T-helper 1 cell (primary cell): ENCODE data around the gene RBPJ.
"Not testable (repeated sequence)": the region's sequence is repeated elsewhere in the genome, so short reads cannot be mapped to it uniquely, and the experiment has no call there.

Experiments used
- DNase-seq, 5 donors: peaks; one replicate each; pipeline ENCODE4 v3.0.0-alpha.2; 2012 to 2020

Gene RBPJ

DNA sequence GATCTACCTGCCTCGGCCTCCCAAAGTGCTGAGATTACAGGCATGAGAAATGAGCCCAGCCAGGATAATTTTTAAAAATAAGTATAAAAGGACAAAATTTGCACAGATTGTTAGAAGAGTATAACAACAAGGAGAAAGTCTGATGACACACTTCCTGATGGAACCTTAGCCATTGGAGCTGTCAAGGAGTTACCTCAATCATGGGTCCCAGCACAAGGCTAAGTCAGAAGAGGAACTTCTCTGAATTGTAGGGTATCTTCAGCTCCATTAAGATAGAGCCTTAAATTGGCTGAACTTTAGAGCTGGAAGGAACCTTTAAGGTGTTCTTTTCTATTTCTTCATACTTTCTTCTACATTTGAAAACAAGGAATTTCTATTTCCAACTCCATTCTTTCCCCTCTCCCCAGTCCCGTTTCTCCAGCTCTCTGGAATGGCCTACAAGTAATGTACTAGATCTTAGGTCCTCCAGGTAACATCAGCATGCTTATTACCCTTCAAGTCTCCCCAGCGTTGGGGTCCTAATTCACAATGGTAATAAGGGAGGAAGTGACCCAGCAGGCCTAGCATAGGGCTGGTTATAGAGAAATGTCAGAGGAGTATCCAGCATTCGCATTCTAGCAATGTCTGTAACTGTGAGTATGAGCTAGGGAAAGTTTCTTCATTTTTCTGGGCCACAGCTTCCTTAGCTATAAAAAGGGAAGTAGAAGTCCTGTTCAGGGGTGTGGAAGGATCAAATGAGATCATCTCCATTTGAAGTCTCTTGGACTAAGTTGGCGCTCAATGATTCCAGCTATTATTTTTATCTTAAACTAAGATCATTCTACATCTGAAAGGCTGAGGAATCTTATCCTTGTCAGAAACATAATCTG, 18.5 kb upstream of the RBPJ start:
- DNase-seq, result no peak

DNA sequence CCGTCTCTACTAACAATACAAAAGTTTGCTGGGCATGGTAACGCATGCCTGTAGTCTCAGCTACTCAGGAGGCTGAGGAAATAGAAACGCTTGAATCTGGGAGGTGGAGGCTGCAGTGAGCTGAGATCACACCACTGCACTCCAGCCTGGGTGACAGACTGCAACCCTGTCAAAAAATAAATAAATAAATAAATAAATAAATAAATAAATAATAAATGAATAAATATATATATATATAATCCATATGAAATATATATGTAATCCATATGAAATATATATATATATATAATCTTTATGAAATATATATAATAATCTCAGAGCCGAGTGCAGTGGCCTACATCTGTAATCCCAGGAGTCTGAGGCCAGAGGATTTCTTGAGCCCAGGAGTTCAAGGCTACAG, 17.8 kb upstream of the RBPJ start:
- DNase-seq, result no peak

GRCh38 chr4:26307037-26307800, 13.6 kb upstream of the RBPJ start:
- DNase-seq, result no peak

GRCh38 chr4:26308568-26308967, 12.2 kb upstream of the RBPJ start:
- peak in 1 of 5 donors; percentile 43 for DNase-seq

DNA sequence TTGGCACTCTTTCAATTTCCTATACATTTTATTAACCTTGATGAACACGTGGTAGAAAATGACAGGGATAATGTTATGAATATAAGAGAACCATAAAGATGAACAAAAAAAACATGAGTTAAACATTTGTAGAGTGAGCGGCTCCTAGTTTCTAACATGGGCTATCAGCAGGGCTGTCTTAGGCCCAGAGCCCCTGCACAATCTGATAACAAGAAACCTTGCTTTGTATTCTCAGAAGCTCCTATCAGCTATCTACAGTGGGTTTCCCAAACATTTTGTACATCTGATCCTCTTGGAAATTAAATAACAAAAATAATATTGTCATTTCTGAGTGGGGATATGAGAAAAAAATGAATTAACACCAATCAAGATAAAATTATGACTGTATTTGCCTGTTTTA, 10.6 kb upstream of the RBPJ start:
- no peak for DNase-seq

DNA sequence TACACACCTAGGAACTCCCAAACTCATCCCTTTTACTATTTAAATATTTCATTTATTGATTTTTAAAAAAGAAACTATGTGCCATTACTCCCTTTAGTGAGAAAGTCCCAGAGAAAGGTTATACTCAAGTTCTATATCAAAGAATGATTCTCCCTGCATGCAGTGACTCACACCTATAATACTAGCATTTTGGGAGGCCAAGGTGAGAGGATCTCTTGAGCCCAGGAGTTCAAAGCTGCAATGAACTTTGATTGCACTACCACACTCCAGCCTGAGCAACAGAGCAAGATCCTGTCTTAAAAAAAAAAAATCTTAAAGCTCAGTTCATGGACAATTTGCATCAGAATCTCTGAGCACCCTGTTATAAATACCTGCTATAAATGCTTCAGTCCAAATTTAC, 9.2 kb upstream of the RBPJ start:
- no peak for DNase-seq

DNA sequence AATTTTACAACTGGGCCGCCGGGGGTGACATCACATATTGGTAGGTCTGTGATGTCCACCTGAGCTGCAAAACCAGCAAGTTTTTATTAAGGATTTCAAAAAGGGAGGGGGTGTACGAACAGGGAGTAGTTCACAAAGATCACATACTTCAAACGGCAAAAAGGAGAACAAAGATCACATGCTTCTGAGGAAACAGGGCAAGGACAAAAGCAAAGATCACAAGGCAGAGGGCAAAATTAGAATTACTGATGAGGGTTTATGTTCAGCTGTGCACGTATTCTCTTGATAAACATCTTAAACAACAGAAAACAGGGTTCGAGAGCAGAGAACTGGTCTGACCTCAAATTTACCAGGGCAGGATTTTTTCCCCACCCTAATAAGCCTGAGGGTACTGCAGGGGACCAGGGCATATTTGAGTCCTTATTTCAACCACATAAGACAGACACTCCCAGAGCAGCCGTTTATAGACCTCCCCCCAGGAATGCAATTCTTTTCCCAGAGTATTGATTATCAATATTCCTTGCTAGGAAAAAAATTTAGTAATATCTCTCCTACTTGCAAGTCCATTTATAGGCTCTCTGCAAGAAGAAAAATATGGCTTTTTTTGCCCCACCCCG, 5.4 kb upstream of the RBPJ start:
- not testable (repeated sequence) for DNase-seq

GRCh38 chr4:26317766-26318165, 3.0 kb upstream of the RBPJ start:
- DNase-seq, result no peak

DNA sequence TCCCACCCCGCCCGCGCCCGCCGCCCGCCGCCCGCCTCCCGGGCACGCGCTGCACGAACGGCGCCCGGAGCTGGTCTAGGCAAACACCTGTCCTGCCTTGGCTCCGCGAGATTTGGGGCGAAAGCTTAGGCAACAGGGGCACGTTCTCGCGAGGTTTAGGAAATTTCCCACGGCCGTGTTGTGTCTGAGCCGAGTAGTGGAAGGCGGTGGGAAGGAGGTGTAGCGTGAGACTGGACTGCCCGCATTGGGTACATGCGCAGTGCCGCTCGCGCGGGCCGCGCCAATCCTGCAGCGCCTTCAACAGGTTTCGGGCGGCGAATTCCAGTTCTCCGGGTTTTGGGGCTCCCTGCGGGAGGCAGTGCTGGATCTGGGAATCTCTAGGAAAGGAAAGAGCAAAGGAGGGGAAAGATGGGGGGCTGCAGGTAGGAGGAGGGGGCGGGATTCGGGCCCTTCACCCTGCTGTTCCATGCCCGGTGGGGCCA, 1.3 kb upstream of the RBPJ start:
- DNase-seq, result peak; percentile 92 to 98 (median 97)

DNA sequence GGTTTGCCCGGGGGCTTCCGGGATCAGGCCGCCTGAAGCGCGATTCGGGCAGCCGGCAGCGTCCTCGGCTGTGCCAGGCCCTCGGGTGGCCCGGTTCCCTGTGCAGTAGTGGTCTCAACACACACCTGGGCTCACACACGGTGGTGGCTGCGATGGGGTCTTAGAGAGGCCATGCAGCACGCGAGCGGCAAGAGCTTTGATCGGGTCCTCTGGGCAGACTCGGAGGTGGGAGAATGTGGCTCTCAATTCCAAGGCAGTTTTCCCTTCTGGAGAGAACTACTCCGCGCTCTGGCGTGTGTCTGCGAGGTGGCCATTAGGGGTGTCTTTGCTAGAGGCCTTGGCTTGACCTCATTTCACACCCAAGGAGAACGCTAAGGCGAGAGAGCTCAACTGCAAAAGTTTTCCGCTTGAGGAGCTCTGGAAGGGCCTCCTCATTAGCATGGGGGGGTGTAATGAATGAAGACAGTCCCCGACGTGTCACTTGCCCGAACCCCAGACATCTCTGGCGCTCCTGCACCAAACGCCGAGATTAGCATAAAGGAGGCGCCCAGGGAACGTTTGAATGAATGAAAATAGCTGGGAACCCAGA, 771 bp upstream of the RBPJ start:
- peak in 2 of 5 donors; percentile 30 to 53 for DNase-seq

- DNase-seq, result peak in 4 of 5 donors; percentile 7 to 20 (median 16)
Observed at GRCh38 chr4:26321373-26322221, 783 bp downstream of the RBPJ start.

DNA sequence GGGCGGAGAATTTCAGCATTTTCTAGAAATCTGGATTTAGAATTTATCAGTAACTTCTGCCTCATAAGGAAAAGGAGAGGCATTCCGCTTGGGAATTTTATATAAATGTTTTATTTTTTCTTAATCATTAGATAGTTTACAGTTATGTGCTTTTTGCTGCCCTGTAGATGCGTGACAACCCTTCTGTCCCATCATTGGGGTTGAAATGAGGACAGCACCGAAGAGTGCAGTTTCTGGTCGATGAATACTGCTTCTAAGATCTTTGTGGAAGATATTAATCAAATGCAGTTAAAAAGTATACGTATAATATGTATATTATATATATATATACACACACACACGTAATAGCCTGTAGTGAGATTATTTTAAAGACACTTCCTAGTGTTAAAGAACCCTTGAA, 1.5 kb downstream of the RBPJ start:
- no peak for DNase-seq

GRCh38 chr4:26323821-26324220, 3.0 kb downstream of the RBPJ start:
- no peak for DNase-seq

DNA sequence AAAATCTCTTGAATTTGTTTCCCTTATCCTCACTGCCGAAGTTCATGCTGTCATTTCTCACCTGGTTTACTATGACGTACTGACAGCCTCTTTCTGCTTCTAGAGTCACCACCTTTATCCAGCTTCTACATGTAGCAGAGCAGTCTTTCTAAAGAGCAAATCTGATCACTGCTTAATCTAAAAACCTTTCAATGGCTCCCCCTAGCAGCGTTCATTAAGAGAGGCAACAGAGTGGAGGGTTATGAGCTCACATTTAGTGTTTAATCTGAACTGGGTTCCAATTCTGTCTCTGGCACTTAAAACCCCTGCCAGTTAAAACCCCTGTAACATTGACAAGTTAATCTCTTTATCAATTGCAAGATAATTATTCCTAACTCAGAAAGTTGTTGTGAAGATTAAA, 4.4 kb downstream of the RBPJ start:
- DNase-seq, result peak in 2 of 5 donors; percentile 12 to 64

- no peak for DNase-seq
Observed at GRCh38 chr4:26326791-26327190, 6.0 kb downstream of the RBPJ start.

- peak in 1 of 5 donors; percentile 63 for DNase-seq
Observed at GRCh38 chr4:26330186-26330787, 9.5 kb downstream of the RBPJ start.

DNA sequence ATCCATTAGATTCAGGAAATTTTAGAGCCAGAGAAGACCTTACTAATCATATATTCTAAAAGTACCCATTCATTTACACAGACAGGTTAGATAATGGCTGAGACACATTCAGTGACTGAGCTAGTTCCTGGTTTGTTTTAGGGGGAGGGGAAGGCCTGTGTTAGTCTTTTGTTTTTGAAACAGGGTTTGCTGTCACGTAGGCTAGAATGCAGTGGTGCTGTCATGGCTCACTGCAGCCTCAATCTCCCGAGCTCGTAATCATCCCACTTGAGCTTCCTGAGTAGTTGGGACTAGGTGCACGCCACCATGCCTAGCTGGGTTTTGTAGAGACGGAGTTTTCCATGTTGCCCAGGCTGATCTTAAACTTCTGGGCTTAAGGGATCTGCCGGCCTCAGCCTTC, 10.1 kb downstream of the RBPJ start:
- DNase-seq, result no peak

DNA sequence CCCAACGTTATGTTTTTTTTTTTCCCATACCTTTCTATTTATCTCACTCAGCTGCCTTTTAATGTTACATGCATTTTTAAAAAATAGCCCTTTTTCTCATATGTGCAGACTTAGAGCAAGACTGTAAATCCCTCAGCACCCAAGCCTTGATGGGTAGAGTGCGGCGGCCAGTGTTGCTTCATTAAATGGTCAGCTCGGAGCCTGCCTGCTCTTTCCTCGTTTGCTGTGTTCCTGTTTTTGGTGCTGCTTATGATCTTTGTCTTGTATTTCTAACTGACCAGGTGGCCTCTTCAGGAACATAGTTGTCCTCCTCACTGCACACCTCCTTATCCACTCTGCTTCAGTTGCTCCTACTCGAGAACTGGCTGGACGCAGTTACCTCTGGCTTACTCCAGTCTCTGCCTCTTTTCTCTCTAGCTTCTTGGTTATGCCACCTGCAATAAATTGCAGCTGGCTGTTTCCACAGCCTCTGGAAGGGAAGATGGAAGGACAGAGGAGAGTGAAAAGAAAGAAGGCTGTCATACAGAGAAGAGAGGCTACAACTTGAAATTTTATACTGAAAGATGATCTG, 10.7 kb downstream of the RBPJ start:
- DNase-seq, result no peak

- no peak for DNase-seq
Observed at GRCh38 chr4:26334366-26334765, 13.6 kb downstream of the RBPJ start.

DNA sequence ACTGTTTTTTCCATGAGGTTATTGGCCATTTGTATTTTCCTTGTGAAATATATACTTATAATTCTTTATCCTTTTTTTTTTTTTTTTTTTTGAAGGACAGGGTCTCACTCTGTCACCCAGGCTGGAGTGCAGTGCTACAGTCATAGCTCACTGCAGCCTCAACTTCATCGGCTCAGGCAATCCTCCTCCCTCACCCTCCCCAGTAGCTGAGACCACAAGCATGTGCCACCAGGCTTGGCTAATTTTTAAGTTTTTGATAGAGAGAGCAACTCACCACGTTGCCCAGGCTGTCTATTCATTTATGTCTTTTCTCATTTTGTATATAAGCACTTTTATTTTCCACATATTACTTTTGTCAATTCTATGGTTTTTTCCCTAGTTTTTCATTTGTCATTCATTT, 16.8 kb downstream of the RBPJ start:
- DNase-seq, result no peak

DNA sequence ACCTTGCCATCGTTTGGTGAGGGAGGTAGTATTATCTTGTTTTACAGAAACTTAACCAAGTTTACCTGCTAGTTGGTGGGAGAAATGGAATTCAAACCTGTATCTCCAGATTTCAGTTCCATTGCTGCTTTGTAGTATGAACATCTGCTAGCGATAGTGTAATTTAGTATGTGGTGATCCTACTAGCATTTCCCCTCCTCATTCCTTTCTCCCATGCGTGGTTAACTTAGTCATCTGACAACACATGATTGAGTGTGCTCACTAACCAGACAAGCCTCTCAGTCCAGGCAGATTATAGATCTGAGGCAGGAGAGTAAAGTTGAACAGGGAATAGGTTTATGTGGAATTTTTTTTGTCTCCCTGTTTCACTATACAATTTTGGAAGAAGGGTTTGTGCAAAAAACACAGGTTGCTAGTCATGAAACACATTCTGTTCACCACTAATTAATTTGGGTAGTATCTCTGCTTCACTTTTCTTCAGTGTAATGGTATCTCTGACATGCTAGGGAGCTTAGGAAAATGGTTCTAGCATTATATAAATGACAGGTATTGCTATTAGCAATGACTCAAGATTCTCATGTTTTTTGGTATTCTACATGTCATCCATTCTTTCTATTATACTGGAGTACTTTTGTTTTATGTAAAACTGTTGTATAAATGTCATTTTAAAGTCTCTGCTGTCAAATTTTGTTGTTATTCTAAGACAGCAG, 21.7 kb downstream of the RBPJ start:
- no peak for DNase-seq
